OCI-LY1 (cell line): ENCODE results near the gene MYO1D.

Source experiments
- H2AFZ ChIP-seq: fragments of 200-600 bp; sonication (generic), shearing (Covaris generic); 2 replicates; pipeline ENCODE4 v1.6.0; 2014; ENCODE audit warnings: antibody characterized with exemption, mild to moderate bottlenecking, low read length
- H3F3A ChIP-seq: fragments of 200-600 bp; sonication (generic), shearing (Covaris generic); 2 replicates; pipeline ENCODE4 v1.6.0; 2014; ENCODE audit warnings: mild to moderate bottlenecking, antibody characterized with exemption, low read length, moderate library complexity; ENCODE audit not compliant: insufficient read depth
- H3K27ac ChIP-seq: fragments of 200-600 bp; sonication (generic); 2 replicates; pipeline ENCODE4 v1.5.1; 2014; ENCODE audit warnings: low read length, mixed run types, mild to moderate bottlenecking, low read depth; ENCODE audit not compliant: poor library complexity, severe bottlenecking
- H3K27me3 ChIP-seq: fragments of 200-600 bp; sonication (generic); 2 replicates; pipeline ENCODE4 v1.6.0; 2014; ENCODE audit warnings: antibody characterized with exemption, mild to moderate bottlenecking, low read length, moderate library complexity; ENCODE audit not compliant: insufficient read depth
- H3K36me3 ChIP-seq: fragments of 200-600 bp; sonication (generic); 2 replicates; pipeline ENCODE4 v1.6.1; 2014; ENCODE audit warnings: mild to moderate bottlenecking, antibody characterized with exemption, low read length, moderate library complexity, mixed read lengths; ENCODE audit not compliant: insufficient read depth
- H3K4me1 ChIP-seq: fragments of 200-600 bp; sonication (generic); 2 replicates; pipeline ENCODE4 v1.5.1; 2014; ENCODE audit warnings: mild to moderate bottlenecking, low read length, moderate library complexity; ENCODE audit not compliant: insufficient read depth, severe bottlenecking
- H3K4me2 ChIP-seq: fragments of 200-600 bp; sonication (generic), shearing (Covaris generic); 2 replicates; pipeline ENCODE4 v1.6.1; 2014; ENCODE audit warnings: low read length
- H3K4me3 ChIP-seq: fragments of 200-600 bp; sonication (generic); 2 replicates; pipeline ENCODE4 v1.5.1; 2014; ENCODE audit warnings: low read length, low read depth, mild to moderate bottlenecking, mixed read lengths; ENCODE audit not compliant: poor library complexity, severe bottlenecking
- H3K79me2 ChIP-seq: fragments of 200-600 bp; shearing (Covaris generic); 2 replicates; pipeline ENCODE4 v1.6.1; 2016; ENCODE audit warnings: mixed run types, low read length, mixed read lengths; ENCODE audit not compliant: insufficient read depth
- H3K9ac ChIP-seq: fragments of 200-600 bp; sonication (generic), shearing (Covaris generic); 2 replicates; pipeline ENCODE4 v1.6.1; 2014; ENCODE audit warnings: mild to moderate bottlenecking, low read length, mixed read lengths
- H3K9me2 ChIP-seq: fragments of 200-600 bp; sonication (generic), shearing (Covaris generic); 2 replicates; pipeline ENCODE4 v1.6.1; 2014; ENCODE audit warnings: low read depth, mild to moderate bottlenecking, low read length, mixed read lengths
- H3K9me3 ChIP-seq: fragments of 200-600 bp; shearing (Covaris generic); 2 replicates; pipeline ENCODE4 v1.6.1; 2014; ENCODE audit warnings: low read length, mixed read lengths
- H4K20me1 ChIP-seq: fragments of 200-600 bp; sonication (generic), shearing (Covaris generic); 2 replicates; pipeline ENCODE4 v1.6.0; 2016; ENCODE audit warnings: mild to moderate bottlenecking, low read length; ENCODE audit not compliant: insufficient read depth
- EZH2 ChIP-seq: fragments of 200-600 bp; sonication (generic), shearing (Covaris generic); IDR thresholded peaks from 2 replicates; pipeline ENCODE4 v1.8.0; 2017; ENCODE audit warnings: borderline replicate concordance, mixed run types, mild to moderate bottlenecking, antibody characterized with exemption, low read length, moderate library complexity, mixed read lengths
- TF ChIP-seq, protein P1 (sequence below): fragments of 200-600 bp; sonication (generic), shearing (Covaris generic); IDR thresholded peaks from 2 replicates; pipeline ENCODE4 v1.5.1; 2017; ENCODE audit warnings: mild to moderate bottlenecking, antibody characterized with exemption, low read length, moderate library complexity, mixed read lengths

Gene MYO1D

GRCh38 chr17:32567511-32567910 lies 309.4 kb downstream of the MYO1D start:
- no peak for TF ChIP-seq EZH2
- TF ChIP-seq, protein P1, sequence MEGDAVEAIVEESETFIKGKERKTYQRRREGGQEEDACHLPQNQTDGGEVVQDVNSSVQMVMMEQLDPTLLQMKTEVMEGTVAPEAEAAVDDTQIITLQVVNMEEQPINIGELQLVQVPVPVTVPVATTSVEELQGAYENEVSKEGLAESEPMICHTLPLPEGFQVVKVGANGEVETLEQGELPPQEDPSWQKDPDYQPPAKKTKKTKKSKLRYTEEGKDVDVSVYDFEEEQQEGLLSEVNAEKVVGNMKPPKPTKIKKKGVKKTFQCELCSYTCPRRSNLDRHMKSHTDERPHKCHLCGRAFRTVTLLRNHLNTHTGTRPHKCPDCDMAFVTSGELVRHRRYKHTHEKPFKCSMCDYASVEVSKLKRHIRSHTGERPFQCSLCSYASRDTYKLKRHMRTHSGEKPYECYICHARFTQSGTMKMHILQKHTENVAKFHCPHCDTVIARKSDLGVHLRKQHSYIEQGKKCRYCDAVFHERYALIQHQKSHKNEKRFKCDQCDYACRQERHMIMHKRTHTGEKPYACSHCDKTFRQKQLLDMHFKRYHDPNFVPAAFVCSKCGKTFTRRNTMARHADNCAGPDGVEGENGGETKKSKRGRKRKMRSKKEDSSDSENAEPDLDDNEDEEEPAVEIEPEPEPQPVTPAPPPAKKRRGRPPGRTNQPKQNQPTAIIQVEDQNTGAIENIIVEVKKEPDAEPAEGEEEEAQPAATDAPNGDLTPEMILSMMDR: no peak

GRCh38 chr17:32567086-32567485 lies 309.8 kb downstream of the MYO1D start:
- Histone ChIP-seq H3K27ac (no peak overlapping the region), H3K79me2 (no peaks in the 10 kb centered on the region), H3K4me3 (no peak overlapping the region), H3K9ac (no peak overlapping the region), H3K36me3 (no peaks in the 10 kb centered on the region), H3F3A (no peaks in the 10 kb centered on the region), H3K9me2 (no peaks in the 10 kb centered on the region), H4K20me1 (no peaks in the 10 kb centered on the region), H2AFZ (no peak overlapping the region), H3K27me3 (no peaks in the 10 kb centered on the region), H3K4me2 (no peak overlapping the region), H3K9me3 (no peaks in the 10 kb centered on the region), H3K4me1 (no peaks in the 10 kb centered on the region)
- TF ChIP-seq, protein P1: no peak

More at GRCh38 chr17:32567511-32567910, 309.4 kb downstream of the MYO1D start:
- Histone ChIP-seq H3F3A (no peaks in the 10 kb centered on the region), H3K79me2 (no peaks in the 10 kb centered on the region), H3K9ac (no peak overlapping the region), H3K4me1 (no peaks in the 10 kb centered on the region), H3K4me3 (no peak overlapping the region), H2AFZ (no peak overlapping the region), H3K9me3 (no peaks in the 10 kb centered on the region), H3K9me2 (no peaks in the 10 kb centered on the region), H3K4me2 (no peak overlapping the region), H3K27me3 (no peaks in the 10 kb centered on the region), H3K36me3 (no peaks in the 10 kb centered on the region), H3K27ac (no peak overlapping the region), H4K20me1 (no peaks in the 10 kb centered on the region)

GRCh38 chr17:32566303-32566702 lies 310.6 kb downstream of the MYO1D start:
- Histone ChIP-seq H3K4me3 (no peak overlapping the region), H3K36me3 (no peaks in the 10 kb centered on the region), H2AFZ (no peak overlapping the region), H3K4me1 (no peaks in the 10 kb centered on the region), H4K20me1 (no peaks in the 10 kb centered on the region), H3K27ac (no peak overlapping the region), H3K9me3 (no peaks in the 10 kb centered on the region), H3K9me2 (no peaks in the 10 kb centered on the region), H3K27me3 (no peaks in the 10 kb centered on the region), H3K79me2 (no peaks in the 10 kb centered on the region), H3K4me2 (no peak overlapping the region), H3K9ac (no peak overlapping the region), H3F3A (no peaks in the 10 kb centered on the region)
- no peak for TF ChIP-seq EZH2
- TF ChIP-seq, protein P1: no peak
